Ishikawa (cell line): ENCODE measurements around the gene MUC2.

Experiments used
- CEBPB ChIP-seq: IDR thresholded peaks from 2 replicates; pipeline ENCODE4 v1.6.1; 2012
- EGR1 ChIP-seq: IDR thresholded peaks from 2 replicates; pipeline ENCODE4 v1.6.1; 2012
- EP300 ChIP-seq: IDR thresholded peaks from 2 replicates; pipeline ENCODE4 v1.6.1; 2012; ENCODE audit warnings: borderline replicate concordance
- FOXM1 ChIP-seq: IDR thresholded peaks from 2 replicates; pipeline ENCODE4 v1.6.1; 2012; ENCODE audit warnings: low read depth, borderline replicate concordance
- NFIC ChIP-seq: IDR thresholded peaks from 2 replicates; pipeline ENCODE4 v1.6.1; 2012
- TAF1 ChIP-seq: IDR thresholded peaks from 2 replicates; pipeline ENCODE4 v1.6.1; 2012; ENCODE audit warnings: low read depth, mild to moderate bottlenecking
- TEAD4 ChIP-seq: IDR thresholded peaks from 2 replicates; pipeline ENCODE4 v1.6.1; 2012
- TF ChIP-seq, protein P1 (sequence below): IDR thresholded peaks from 2 replicates; pipeline ENCODE4 v1.6.1; 2012
- TF ChIP-seq, protein P2 (sequence below): IDR thresholded peaks from 2 replicates; pipeline ENCODE4 v1.6.1; 2012
- TF ChIP-seq, protein P3 (sequence below): IDR thresholded peaks from 2 replicates; pipeline ENCODE4 v1.6.1; 2012; ENCODE audit warnings: low read depth, mild to moderate bottlenecking

DNA sequence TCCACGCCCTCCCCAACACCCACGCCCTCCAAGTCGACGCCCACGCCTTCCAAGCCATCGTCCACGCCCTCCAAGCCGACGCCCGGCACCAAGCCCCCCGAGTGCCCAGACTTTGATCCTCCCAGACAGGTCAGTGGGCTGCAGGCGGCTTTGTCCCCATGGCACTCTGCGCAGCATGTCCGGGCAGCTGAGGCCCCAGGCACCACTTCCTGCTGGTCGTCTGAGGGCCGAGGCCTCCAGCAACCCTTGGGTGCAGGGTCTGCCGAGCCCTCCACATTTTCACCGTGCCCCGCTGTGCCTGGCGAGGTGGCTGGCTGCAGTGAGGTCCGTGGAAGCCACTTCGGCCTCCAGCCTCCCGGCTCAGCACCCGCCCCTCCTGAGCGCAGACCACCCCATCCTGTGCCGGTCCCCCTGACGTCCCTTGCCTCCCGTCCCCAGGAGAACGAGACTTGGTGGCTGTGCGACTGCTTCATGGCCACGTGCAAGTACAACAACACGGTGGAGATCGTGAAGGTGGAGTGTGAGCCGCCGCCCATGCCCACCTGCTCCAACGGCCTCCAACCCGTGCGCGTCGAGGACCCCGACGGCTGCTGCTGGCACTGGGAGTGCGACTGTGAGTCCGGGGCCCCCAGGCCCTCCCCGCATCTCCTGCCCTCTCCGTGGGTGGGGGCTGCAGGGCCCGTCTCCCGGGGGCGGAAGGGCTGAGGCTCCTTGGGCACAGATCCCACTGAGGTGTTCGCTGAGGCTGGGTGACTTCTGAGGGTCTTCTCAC lies 26.8 kb downstream of the MUC2 start:
- TF ChIP-seq CEBPB: no peak
- TF ChIP-seq, protein P1, sequence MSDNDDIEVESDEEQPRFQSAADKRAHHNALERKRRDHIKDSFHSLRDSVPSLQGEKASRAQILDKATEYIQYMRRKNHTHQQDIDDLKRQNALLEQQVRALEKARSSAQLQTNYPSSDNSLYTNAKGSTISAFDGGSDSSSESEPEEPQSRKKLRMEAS: no peak
- TF ChIP-seq, protein P2, sequence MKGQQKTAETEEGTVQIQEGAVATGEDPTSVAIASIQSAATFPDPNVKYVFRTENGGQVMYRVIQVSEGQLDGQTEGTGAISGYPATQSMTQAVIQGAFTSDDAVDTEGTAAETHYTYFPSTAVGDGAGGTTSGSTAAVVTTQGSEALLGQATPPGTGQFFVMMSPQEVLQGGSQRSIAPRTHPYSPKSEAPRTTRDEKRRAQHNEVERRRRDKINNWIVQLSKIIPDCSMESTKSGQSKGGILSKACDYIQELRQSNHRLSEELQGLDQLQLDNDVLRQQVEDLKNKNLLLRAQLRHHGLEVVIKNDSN: no peak
- TF ChIP-seq TAF1: no peak
- no peak for TF ChIP-seq EGR1
- no peak for TF ChIP-seq TEAD4
- TF ChIP-seq, protein P3, sequence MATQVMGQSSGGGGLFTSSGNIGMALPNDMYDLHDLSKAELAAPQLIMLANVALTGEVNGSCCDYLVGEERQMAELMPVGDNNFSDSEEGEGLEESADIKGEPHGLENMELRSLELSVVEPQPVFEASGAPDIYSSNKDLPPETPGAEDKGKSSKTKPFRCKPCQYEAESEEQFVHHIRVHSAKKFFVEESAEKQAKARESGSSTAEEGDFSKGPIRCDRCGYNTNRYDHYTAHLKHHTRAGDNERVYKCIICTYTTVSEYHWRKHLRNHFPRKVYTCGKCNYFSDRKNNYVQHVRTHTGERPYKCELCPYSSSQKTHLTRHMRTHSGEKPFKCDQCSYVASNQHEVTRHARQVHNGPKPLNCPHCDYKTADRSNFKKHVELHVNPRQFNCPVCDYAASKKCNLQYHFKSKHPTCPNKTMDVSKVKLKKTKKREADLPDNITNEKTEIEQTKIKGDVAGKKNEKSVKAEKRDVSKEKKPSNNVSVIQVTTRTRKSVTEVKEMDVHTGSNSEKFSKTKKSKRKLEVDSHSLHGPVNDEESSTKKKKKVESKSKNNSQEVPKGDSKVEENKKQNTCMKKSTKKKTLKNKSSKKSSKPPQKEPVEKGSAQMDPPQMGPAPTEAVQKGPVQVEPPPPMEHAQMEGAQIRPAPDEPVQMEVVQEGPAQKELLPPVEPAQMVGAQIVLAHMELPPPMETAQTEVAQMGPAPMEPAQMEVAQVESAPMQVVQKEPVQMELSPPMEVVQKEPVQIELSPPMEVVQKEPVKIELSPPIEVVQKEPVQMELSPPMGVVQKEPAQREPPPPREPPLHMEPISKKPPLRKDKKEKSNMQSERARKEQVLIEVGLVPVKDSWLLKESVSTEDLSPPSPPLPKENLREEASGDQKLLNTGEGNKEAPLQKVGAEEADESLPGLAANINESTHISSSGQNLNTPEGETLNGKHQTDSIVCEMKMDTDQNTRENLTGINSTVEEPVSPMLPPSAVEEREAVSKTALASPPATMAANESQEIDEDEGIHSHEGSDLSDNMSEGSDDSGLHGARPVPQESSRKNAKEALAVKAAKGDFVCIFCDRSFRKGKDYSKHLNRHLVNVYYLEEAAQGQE: no peak
- TF ChIP-seq NFIC: no peak
- no peak for TF ChIP-seq EP300
- TF ChIP-seq FOXM1: no peak
